CD14-positive monocyte (primary cell): ENCODE measurements around the gene PATJ. TPM values are rescaled to one million over a fixed set of nuclear protein-coding genes. Genes with fewer than 3 reads are reported as not detected.
"Not testable (repeated sequence)": the region's sequence is repeated elsewhere in the genome, so short reads cannot be mapped to it uniquely, and the experiment has no call there.

Experiments used
- DNase-seq, 3 donors: peaks; one replicate each; pipeline ENCODE4 v3.0.0-alpha.2; 2011 to 2022
- H2AFZ ChIP-seq: 2 replicates; pipeline ENCODE4 v1.6.0; 2012; ENCODE audit warnings: mild to moderate bottlenecking, low read depth, low read length, inconsistent platforms; ENCODE audit not compliant: insufficient read depth, poor library complexity, severe bottlenecking
- H3K27ac ChIP-seq, 2 donors: 1 replicate in 1 of 2; 2 replicates in 1 of 2; pipeline ENCODE4 v1.5.1; 2012 to 2013; ENCODE audit warnings: low read length in 2 of 2, control low read depth in 1 of 2, inconsistent platforms in 1 of 2, low read depth in 1 of 2, mild to moderate bottlenecking in 1 of 2
- H3K27me3 ChIP-seq, 2 donors: one replicate each; pipeline versions ENCODE4 v1.6.0 to v1.6.1; 2011 to 2013; ENCODE audit warnings: low read length in 2 of 2; ENCODE audit not compliant: control insufficient read depth in 2 of 2, insufficient read depth in 2 of 2
- H3K36me3 ChIP-seq, 2 donors: replicated peaks in 1 of 2; 1 replicate in 1 of 2; 2 replicates in 1 of 2; pipeline versions ENCODE4 v1.5.1 to v1.6.1; 2012 to 2013; ENCODE audit warnings: low read length in 2 of 2, control low read depth in 1 of 2, inconsistent platforms in 1 of 2, mild to moderate bottlenecking in 1 of 2; ENCODE audit not compliant: insufficient read depth in 2 of 2, control insufficient read depth in 1 of 2
- H3K4me1 ChIP-seq, 2 donors: 1 replicate in 1 of 2; 2 replicates in 1 of 2; pipeline versions ENCODE4 v1.5.1 to v1.6.1; 2012 to 2013; ENCODE audit warnings: low read length in 2 of 2, control low read depth in 1 of 2, inconsistent platforms in 1 of 2, mild to moderate bottlenecking in 1 of 2, moderate library complexity in 1 of 2; ENCODE audit not compliant: insufficient read depth in 2 of 2, control insufficient read depth in 1 of 2
- H3K4me2 ChIP-seq: replicated peaks from 2 replicates; pipeline ENCODE3; 2012; ENCODE audit warnings: low read length, moderate library complexity, mild to moderate bottlenecking; ENCODE audit not compliant: poor library complexity, severe bottlenecking; ENCODE audit errors: extremely low read depth
- H3K4me3 ChIP-seq, 3 experiments: fragments of 200-600 bp in 1 of 3; sonication (generic) in 1 of 3; replicated peaks in 1 of 3; 1 replicate in 2 of 3; 2 replicates in 1 of 3; pipeline ENCODE4 v1.5.1; 2011 to 2013; ENCODE audit warnings: low read length in 3 of 3, mild to moderate bottlenecking in 3 of 3, control low read depth in 2 of 3, low read depth in 2 of 3, inconsistent platforms in 1 of 3, moderate library complexity in 1 of 3
- H3K79me2 ChIP-seq: 2 replicates; pipeline ENCODE4 v1.6.0; 2012; ENCODE audit warnings: mild to moderate bottlenecking, control low read depth, inconsistent platforms, low read length, moderate library complexity; ENCODE audit not compliant: insufficient read depth
- H3K9ac ChIP-seq: 2 replicates; pipeline ENCODE4 v1.6.0; 2017; ENCODE audit warnings: low read length, mild to moderate bottlenecking; ENCODE audit not compliant: insufficient read depth, poor library complexity, severe bottlenecking
- H3K9me3 ChIP-seq, 2 donors: replicated peaks in 1 of 2; 1 replicate in 1 of 2; 2 replicates in 1 of 2; pipeline versions ENCODE4 v1.5.1 to v1.6.1; 2012 to 2013; ENCODE audit warnings: low read length in 2 of 2, control low read depth in 1 of 2; ENCODE audit not compliant: control insufficient read depth in 1 of 2, insufficient read depth in 1 of 2
- H4K20me1 ChIP-seq: 2 replicates; pipeline ENCODE4 v1.6.0; 2012; ENCODE audit warnings: mild to moderate bottlenecking, low read length, control low read depth, moderate library complexity; ENCODE audit not compliant: insufficient read depth
- H3K27ac Mint-ChIP-seq, 7 donors: one replicate each; pipeline ENCODE4 v1.8.0; 2020; ENCODE audit warnings: mild to moderate bottlenecking in 7 of 7, mixed read lengths in 7 of 7, moderate library complexity in 6 of 7, inconsistent platforms in 2 of 7
- H3K27me3 Mint-ChIP-seq, 3 donors: one replicate each; pipeline ENCODE4 v1.8.0; 2021 to 2022; ENCODE audit warnings: low read depth in 3 of 3, mild to moderate bottlenecking in 3 of 3, mixed read lengths in 3 of 3, moderate library complexity in 3 of 3, inconsistent platforms in 1 of 3
- H3K36me3 Mint-ChIP-seq, 2 donors: one replicate each; pipeline ENCODE4 v1.8.0; 2020; ENCODE audit warnings: mixed read lengths in 2 of 2, inconsistent platforms in 1 of 2, mild to moderate bottlenecking in 1 of 2
- H3K4me1 Mint-ChIP-seq: one replicate; pipeline ENCODE4 v1.8.0; 2020; ENCODE audit warnings: mild to moderate bottlenecking, mixed read lengths
- H3K4me3 Mint-ChIP-seq, 2 donors: one replicate each; pipeline ENCODE4 v1.8.0; 2020; ENCODE audit warnings: mild to moderate bottlenecking in 2 of 2, mixed read lengths in 2 of 2, moderate library complexity in 1 of 2
- H3K9me3 Mint-ChIP-seq, 7 donors: one replicate each; pipeline ENCODE4 v1.8.0; 2020 to 2022; ENCODE audit warnings: mixed read lengths in 7 of 7, mild to moderate bottlenecking in 6 of 7, moderate library complexity in 6 of 7, inconsistent platforms in 2 of 7
- CTCF ChIP-seq: fragments of 200-600 bp; IDR thresholded peaks from one replicate; pipeline ENCODE4 v1.8.0; 2022; ENCODE audit warnings: antibody characterized with exemption, mild to moderate bottlenecking
- WGBS: methylation state at CpG from one replicate; pipeline ENCODE4 v1.1.5; 2013; ENCODE audit warnings: missing lambda C conversion rate; ENCODE audit not compliant: insufficient coverage; 5-methylcytosine and 5-hydroxymethylcytosine counted together
- intact Hi-C, 2 donors: fragments of 100-400 bp; cut with micrococcal nuclease; formaldehyde crosslinking; loops; one replicate each; pipeline versions ENCODE4 v1.15.0 to v1.15.1; 2023
- polyA plus RNA-seq, 3 donors: library from polyadenylated mRNA; depleted of rRNA in 1 of 3; unstranded in 2 of 3; stranded (reverse) in 1 of 3; fragments of 300-500 nt in 2 of 3; fragments of >200 nt in 1 of 3; fragmentation: Illumina TruSeq in 2 of 3; gene quantifications; 1 replicate in 2 of 3; 2 replicates in 1 of 3; pipeline ENCODE4 v1.2.3, GENCODE V29; 2012 to 2021

PATJ gene
- polyA plus RNA-seq, 3 donors, result 0.01 to 0.23 TPM; not detected in 1

DNA sequence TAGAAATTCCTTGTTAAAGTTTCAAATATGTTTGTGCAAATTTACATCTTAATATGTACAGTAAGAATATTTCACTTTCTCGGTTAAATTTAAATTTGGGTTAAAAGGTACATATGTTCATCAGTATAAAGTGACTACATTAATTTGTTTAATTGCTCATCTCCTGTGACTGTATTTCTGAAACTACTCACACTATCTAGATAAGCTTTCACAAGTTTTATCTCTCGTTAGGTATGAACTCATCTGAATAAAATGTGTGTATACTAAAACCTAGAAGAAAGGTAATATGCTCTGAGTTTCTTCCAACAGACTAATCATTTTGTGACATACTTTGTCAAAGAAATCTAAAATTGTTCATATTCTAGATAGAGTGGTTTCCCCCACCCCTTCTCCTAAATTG is 150.7 kb downstream of the PATJ start:
- no peak overlapping the region for H2AFZ ChIP-seq
- Mint-ChIP-seq H3K27me3 (peaks cover 0 to 3% (median 0%) of the 10 kb centered on the region in 3 donors), H3K36me3 (no peaks in the 10 kb centered on the region), H3K27ac (no peak overlapping the region), H3K4me1 (no peaks in the 10 kb centered on the region), H3K9me3 (peaks cover 0 to 24% (median 11%) of the 10 kb centered on the region in 7 donors), H3K4me3 (no peak overlapping the region)
- TF ChIP-seq CTCF, result no peak
- H3K27ac ChIP-seq, result no peak overlapping the region
- no peaks in the 10 kb centered on the region for H3K36me3 ChIP-seq
- no peaks in the 10 kb centered on the region for H3K79me2 ChIP-seq
- H3K4me2 ChIP-seq, result no peak overlapping the region
- H3K9me3 ChIP-seq, result peaks cover 0 to 9% of the 10 kb centered on the region in 2 donors
- no peaks in the 10 kb centered on the region for H3K27me3 ChIP-seq
- WGBS, result no CpG with 5 or more reads among the region's 2 CpGs
- DNase-seq, result no peak
- H3K4me3 ChIP-seq, result no peak overlapping the region
- H3K9ac ChIP-seq, result no peak overlapping the region
- H3K4me1 ChIP-seq, result no peaks in the 10 kb centered on the region
- intact Hi-C loops, result no loop called here
- no peaks in the 10 kb centered on the region for H4K20me1 ChIP-seq

- H3K27me3 Mint-ChIP-seq, H3K4me3 ChIP-seq, H3K4me1 Mint-ChIP-seq, H3K9ac ChIP-seq, H3K9me3 ChIP-seq, H3K27ac Mint-ChIP-seq, H3K79me2 ChIP-seq, H3K4me3 Mint-ChIP-seq, DNase-seq, H3K27ac ChIP-seq, intact Hi-C loops, H3K4me2 ChIP-seq, H4K20me1 ChIP-seq, H3K36me3 ChIP-seq, H2AFZ ChIP-seq, H3K36me3 Mint-ChIP-seq, H3K4me1 ChIP-seq, H3K27me3 ChIP-seq: not testable (repeated sequence)
- WGBS, result no CpG with 5 or more reads among the region's 2 CpGs
- H3K9me3 Mint-ChIP-seq, result peaks cover 0 to 24% (median 11%) of the 10 kb centered on the region in 7 donors
These were observed 152.0 kb downstream of the PATJ start for GRCh38 chr1:61894296-61894695.
